Glutamatergic neuron (in vitro differentiated cells): Measurements from ENCODE around the gene GABRG3. TPM values are rescaled to one million over a fixed set of nuclear protein-coding genes. Genes with fewer than 3 reads are reported as not detected.

Source experiments
- DNase-seq: peaks from one replicate; pipeline ENCODE4 v3.0.0; 2022
- H3K27ac Mint-ChIP-seq: one replicate; pipeline ENCODE4 v1.8.0; 2020; ENCODE audit warnings: mild to moderate bottlenecking, mixed read lengths, inconsistent platforms; ENCODE audit not compliant: unreplicated experiment
- H3K27me3 Mint-ChIP-seq: one replicate; pipeline ENCODE4 v1.8.0; 2020; ENCODE audit warnings: mild to moderate bottlenecking, moderate library complexity, mixed read lengths, inconsistent platforms; ENCODE audit not compliant: unreplicated experiment
- H3K36me3 Mint-ChIP-seq: one replicate; pipeline ENCODE4 v1.8.0; 2020; ENCODE audit warnings: mild to moderate bottlenecking, mixed read lengths, inconsistent platforms; ENCODE audit not compliant: unreplicated experiment
- H3K4me1 Mint-ChIP-seq: one replicate; pipeline ENCODE4 v1.8.0; 2020; ENCODE audit warnings: mild to moderate bottlenecking, low read depth, mixed read lengths, inconsistent platforms; ENCODE audit not compliant: unreplicated experiment
- H3K4me3 Mint-ChIP-seq: one replicate; pipeline ENCODE4 v1.8.0; 2020; ENCODE audit warnings: mild to moderate bottlenecking, mixed read lengths, inconsistent platforms; ENCODE audit not compliant: unreplicated experiment
- H3K9me3 Mint-ChIP-seq: one replicate; pipeline ENCODE4 v1.8.0; 2020; ENCODE audit warnings: mild to moderate bottlenecking, moderate library complexity, mixed read lengths, inconsistent platforms; ENCODE audit not compliant: unreplicated experiment
- CTCF ChIP-seq: fragments of 200-600 bp; sonication (generic); IDR thresholded peaks from one replicate; pipeline ENCODE4 v1.5.0; 2021; ENCODE audit not compliant: partially characterized antibody, unreplicated experiment
- total RNA-seq: library from RNA; stranded (reverse); fragmentation: NEBNext Ultra II Directional; extraction: Animal tissue kit (Norgen Biotek cat#: 25700); gene quantifications from one replicate; pipeline ENCODE4 v1.2.1, GENCODE V29; 2021; ENCODE audit not compliant: unreplicated experiment

Gene GABRG3
- total RNA-seq, 1 donor from 2014 or later, result 1.3 TPM

- no peak overlapping the region for H3K27ac Mint-ChIP-seq
- no peaks in the 10 kb centered on the region for H3K36me3 Mint-ChIP-seq
- H3K27me3 Mint-ChIP-seq, result no peaks in the 10 kb centered on the region
- peaks cover 5% of the 10 kb centered on the region for H3K4me1 Mint-ChIP-seq
- TF ChIP-seq CTCF, result no peak
- no peak for DNase-seq
- peaks cover 2% of the 10 kb centered on the region for H3K9me3 Mint-ChIP-seq
- no peak overlapping the region for H3K4me3 Mint-ChIP-seq
Observed at GRCh38 chr15:27464941-27465612, 494.1 kb downstream of the GABRG3 start.

- peaks cover 1% of the 10 kb centered on the region for H3K9me3 Mint-ChIP-seq
- H3K27ac Mint-ChIP-seq, result no peak overlapping the region
- no peaks in the 10 kb centered on the region for H3K36me3 Mint-ChIP-seq
- no peaks in the 10 kb centered on the region for H3K27me3 Mint-ChIP-seq
- DNase-seq, result no peak
- TF ChIP-seq CTCF, result no peak
- no peak overlapping the region for H3K4me3 Mint-ChIP-seq
- peaks cover 5% of the 10 kb centered on the region for H3K4me1 Mint-ChIP-seq
Observed at GRCh38 chr15:27466758-27467157, 495.8 kb downstream of the GABRG3 start.

GRCh38 chr15:27468151-27468591 lies 497.2 kb downstream of the GABRG3 start:
- H3K4me1 Mint-ChIP-seq, result peaks cover 5% of the 10 kb centered on the region
- DNase-seq, result no peak
- H3K27ac Mint-ChIP-seq, result no peak overlapping the region
- H3K9me3 Mint-ChIP-seq, result no peaks in the 10 kb centered on the region
- no peak overlapping the region for H3K4me3 Mint-ChIP-seq
- no peaks in the 10 kb centered on the region for H3K27me3 Mint-ChIP-seq
- H3K36me3 Mint-ChIP-seq, result no peaks in the 10 kb centered on the region
- TF ChIP-seq CTCF, result no peak

- no peak for DNase-seq
- no peak overlapping the region for H3K4me3 Mint-ChIP-seq
- TF ChIP-seq CTCF, result no peak
- no peaks in the 10 kb centered on the region for H3K27me3 Mint-ChIP-seq
- H3K4me1 Mint-ChIP-seq, result no peaks in the 10 kb centered on the region
- no peaks in the 10 kb centered on the region for H3K9me3 Mint-ChIP-seq
- H3K36me3 Mint-ChIP-seq, result no peaks in the 10 kb centered on the region
- no peak overlapping the region for H3K27ac Mint-ChIP-seq
Observed at GRCh38 chr15:27473845-27474244, 502.9 kb downstream of the GABRG3 start.

- no peak for TF ChIP-seq CTCF
- Mint-ChIP-seq H3K4me3 (no peak overlapping the region), H3K36me3 (no peaks in the 10 kb centered on the region), H3K4me1 (no peaks in the 10 kb centered on the region), H3K27me3 (no peaks in the 10 kb centered on the region), H3K9me3 (peaks cover 2% of the 10 kb centered on the region), H3K27ac (no peak overlapping the region)
- no peak for DNase-seq
Observed at GRCh38 chr15:27475395-27475794, 504.4 kb downstream of the GABRG3 start.
